Pons (tissue), 1 donor: Measurements from ENCODE around the gene CCDC92.

Experiments used
- DNase-seq: peaks from one replicate; pipeline ENCODE4 v3.0.0-alpha.2; 2016; ENCODE audit warnings: low spot score

CCDC92 gene

GRCh38 chr12:123889848-123890535 is 82.6 kb downstream of the CCDC92 start:
- no peak for DNase-seq

DNA sequence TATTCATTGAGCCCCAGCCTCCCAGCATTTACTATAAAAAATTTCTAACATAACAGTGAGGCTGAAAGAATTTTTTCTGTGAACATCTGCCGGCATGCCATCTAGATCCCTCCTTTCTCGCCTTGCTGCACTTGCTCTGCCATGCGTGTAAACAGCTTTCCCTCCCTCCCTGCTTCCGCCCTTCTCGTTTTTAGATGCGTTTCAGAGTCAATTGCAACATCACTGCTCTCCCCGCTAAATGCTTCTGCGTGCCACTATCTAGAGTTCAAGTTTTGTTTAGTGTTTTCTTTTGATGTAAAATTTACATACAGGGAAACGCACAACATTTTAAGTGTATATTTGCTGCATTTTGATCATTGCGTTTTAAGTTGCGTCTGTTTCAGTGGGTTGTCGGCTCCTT is 83.6 kb downstream of the CCDC92 start:
- no peak for DNase-seq

DNA sequence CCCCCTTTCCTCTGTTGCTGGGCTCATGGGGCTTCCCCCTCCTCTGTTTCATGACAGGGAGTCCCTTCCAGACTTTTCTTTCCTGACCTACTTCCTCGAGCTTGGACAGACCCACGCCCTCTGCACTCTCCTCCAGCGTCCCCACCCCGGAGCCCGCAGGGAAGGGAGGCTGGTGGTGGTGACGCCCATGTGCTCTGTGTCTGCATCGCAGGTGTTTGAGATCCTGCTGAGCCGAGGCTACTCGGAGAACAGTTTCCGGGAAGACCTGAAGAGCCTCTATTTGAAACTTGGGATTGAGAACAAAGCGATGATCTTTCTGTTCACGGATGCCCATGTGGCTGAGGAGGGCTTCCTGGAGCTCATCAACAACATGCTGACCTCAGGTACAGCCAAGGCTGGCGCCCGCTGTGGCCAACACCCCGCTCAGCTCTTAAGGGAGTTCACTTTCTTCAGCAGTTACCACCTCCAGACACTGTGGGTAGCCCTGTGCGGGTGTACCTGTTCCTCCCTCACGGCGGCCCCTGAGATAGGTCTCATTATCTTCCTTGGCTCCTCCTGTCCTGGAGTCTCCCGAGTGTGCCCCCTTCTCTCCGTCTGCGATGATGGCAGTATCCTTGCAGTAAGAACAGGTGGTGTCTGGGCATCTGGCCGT is 85.6 kb downstream of the CCDC92 start:
- DNase-seq, result no peak

- no peak for DNase-seq
These were observed 86.4 kb downstream of the CCDC92 start for GRCh38 chr12:123886258-123886657.
